A673 (cell line): Measurements from ENCODE around the gene NFATC3.

Experiments
- CTCF ChIP-seq: fragments of 300-800, 200-600 bp; sonication (generic); conservative IDR thresholded peaks from 2 replicates; pipeline ENCODE4 v1.5.1; 2017; ENCODE audit warnings: low read depth, mild to moderate bottlenecking, antibody characterized with exemption, low read length, moderate library complexity, mixed read lengths
- EZH2 ChIP-seq: fragments of 200-600 bp; sonication (generic); IDR thresholded peaks from 2 replicates; pipeline ENCODE4 v1.6.1; 2017; ENCODE audit warnings: borderline replicate concordance, low read depth, mild to moderate bottlenecking, mixed read lengths, antibody characterized with exemption, low read length; ENCODE audit not compliant: poor library complexity, severe bottlenecking

GRCh38 chr16:68088130-68088972, 3.2 kb downstream of the NFATC3 start:
- no peak for TF ChIP-seq CTCF
- TF ChIP-seq EZH2, result no peak
